Stimulated activated CD8-positive, alpha-beta memory T cell treated with anti-CD3 and anti-CD28 coated beads, Interleukin-7, amount 100 ng/mL, for 1 hour (primary cell): Measurements from ENCODE around the gene GADD45A.

Experiments
- DNase-seq, 2 donors: peaks; one replicate each; pipeline ENCODE4 v3.0.0-alpha.2; 2020; ENCODE audit warnings: low read depth in 2 of 2

The GADD45A gene

DNA sequence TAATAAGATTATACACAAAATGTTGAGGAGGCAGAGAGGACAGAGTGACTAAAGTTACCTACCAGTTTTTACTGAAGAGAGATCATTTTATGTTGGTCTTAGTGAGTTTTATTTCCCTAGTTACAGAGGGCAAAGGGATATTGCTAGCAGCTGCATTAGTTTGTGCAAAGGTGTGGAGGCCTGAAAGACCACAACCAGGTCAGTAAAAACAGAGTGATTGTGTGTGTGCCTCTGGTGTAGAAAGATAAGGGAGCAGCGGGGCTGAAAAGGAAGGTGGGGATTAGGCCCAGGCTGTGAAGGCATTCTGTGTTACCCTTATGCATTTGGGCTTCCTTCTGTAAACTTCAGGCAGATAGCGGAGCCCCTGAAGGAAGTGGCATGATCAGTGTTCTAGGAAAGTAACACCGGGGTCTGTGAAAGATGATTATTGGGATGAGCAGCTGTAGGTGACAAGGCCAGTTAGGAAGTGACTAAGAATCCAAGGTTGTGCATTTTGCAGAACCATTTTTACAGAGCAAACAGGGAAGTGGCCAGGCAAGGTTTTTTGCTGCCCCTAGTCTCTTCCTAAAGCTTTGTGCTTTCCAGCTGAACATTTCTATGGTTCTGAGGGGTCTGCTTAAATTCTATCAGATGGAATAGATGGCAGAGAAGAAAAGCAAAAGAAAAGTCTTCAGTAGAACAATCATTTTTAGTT, 3.7 kb downstream of the GADD45A start:
- DNase-seq, result no peak

GRCh38 chr1:67689267-67690017, 4.4 kb downstream of the GADD45A start:
- DNase-seq, result no peak

DNA sequence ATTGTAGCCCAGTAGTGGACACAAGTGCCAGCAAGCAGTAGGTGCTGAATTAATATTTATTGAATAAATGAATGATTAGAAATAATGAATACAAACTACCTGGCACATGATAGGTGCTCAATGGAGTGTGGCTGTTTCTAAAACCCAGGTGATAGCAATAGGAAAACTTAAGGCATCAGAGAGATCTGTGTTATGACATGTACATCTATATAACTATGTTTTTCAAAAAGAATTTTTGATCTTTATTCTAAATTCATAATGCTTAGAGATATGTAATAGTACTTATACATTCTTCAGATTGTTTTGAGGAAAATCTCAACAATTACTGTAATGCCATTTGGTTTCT, 5.0 kb downstream of the GADD45A start:
- no peak for DNase-seq

DNA sequence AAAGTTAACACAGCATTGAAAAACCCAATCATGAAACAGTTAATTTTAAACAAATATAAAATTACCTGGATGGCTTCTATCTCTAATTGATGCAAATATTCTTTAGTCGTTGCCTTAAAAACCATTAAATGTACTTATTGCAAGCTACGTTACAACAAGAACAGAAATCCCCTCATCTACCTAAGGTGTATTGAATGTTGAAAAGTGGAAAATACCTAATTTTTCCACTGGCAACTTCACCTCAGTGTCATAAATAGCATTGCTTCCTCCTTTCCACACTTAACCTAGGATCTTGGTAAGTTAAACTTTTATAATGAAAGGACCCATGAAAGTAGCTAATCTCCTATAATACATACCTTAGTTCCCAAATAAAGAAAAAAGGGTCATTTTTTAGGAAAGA, 5.4 kb downstream of the GADD45A start:
- DNase-seq, result no peak

- DNase-seq, result no peak
These were observed 6.7 kb downstream of the GADD45A start for GRCh38 chr1:67691712-67692111.

DNA sequence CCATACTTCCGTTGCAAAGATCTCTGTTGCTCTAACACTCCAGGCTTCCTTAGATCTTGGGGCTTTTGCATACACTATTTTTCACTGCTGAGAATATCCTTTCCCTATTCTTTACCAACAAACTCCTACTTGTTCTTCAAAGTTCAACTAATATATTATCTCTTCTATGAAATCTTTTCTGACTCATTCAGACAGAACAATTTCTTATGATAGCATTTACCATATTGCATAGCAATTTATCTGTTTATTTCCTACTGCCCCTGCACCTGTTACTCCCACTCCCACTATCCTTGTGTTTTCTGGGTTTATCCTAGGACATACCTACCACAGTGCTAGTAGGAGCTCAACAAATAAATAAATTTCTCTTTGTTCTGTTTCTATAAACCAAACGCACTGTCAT, 11.0 kb downstream of the GADD45A start:
- no peak for DNase-seq

DNA sequence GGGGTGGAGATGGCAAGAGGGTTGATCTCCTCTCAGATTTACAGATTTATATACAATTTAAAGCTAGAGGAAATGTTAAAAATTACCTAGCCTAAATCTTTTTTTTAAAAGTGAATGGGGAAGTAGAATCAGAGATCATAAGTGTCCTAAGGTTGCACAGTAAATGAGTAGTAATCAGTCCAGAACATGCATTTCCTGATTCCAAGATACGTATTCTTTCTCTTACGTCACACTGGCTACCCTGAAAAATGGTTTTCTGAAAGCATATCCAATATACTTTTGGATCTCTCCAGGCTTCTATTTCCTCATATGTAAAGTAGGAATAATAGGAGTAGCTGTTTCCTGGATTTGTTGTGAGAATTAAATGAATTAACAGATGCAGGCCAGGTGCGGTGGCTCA, 11.7 kb downstream of the GADD45A start:
- DNase-seq, result no peak

DNA sequence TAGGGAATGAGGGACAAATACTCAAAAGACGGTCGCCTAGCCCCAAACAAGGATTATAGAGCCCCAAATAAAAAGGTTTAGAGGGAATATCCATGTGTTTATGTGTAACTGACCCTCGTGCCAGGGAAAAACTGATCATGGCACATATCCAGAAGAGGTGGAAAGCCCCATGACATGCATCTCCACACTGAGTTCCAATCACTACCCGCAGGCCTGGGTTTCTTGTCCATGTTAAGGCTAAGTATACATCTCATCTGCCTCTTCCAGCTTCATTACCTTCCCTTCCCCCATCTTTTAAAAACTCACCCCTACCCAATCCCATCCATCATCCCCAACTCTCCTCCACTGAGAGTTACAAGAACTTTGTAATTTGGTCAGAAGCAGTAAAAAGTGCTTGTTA, 15.2 kb downstream of the GADD45A start:
- DNase-seq, result no peak

- DNase-seq, result no peak
These were observed 15.8 kb downstream of the GADD45A start for GRCh38 chr1:67700692-67701410.

GRCh38 chr1:67701876-67702275, 16.9 kb downstream of the GADD45A start:
- DNase-seq, result no peak

DNA sequence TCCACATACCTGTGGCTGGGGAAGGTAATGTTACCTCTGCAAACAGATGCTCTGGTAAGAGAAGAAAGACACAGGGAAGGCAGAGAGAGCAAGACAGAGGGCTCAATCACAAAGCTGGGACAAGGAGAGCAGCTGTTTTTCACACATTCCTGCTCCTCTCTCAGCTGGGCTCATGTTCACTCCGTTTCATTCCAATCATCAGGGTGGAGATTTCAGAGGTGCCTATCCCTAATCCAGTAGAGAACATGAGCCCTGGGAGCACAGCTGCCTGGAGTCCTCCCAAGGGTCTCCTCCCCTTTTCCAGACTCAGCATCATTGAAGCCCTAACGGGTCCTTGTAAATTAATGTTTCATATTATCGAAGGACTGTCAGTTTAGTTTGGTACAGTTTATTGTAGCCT, 19.4 kb downstream of the GADD45A start:
- DNase-seq, result no peak

DNA sequence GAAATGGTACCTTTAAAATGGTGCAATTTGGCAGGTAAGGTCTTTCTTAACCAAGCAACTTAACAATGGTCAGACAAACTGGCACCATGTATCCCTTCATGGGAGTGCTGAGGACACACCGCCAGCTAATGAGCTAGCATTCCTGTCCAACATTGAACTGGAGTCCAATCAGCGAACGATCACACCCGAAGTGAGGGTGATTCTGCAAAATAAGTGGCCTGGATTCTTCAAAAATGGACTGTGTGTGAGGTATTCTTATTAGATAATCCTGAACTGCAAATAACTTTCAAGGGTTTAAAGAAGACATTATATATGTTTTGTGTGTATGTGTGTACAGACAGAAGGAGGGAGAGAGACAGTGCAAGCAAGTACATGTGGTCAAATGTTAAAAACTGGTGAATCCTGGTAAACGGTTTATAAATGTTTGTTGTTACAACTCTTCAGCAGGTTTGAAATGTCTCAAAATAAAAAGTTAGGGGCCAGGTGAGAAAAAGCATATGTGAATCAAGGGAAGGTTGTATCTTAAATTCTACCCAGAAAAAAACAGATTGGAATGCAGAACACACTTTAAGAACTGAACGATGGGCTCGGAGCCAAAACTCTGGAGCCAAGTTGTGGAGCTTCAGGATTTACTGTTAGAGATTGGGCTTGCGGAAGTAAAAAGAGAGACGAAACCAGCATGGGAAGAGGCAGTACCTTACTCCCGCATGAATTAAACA, 20.9 kb downstream of the GADD45A start:
- DNase-seq, result no peak

DNA sequence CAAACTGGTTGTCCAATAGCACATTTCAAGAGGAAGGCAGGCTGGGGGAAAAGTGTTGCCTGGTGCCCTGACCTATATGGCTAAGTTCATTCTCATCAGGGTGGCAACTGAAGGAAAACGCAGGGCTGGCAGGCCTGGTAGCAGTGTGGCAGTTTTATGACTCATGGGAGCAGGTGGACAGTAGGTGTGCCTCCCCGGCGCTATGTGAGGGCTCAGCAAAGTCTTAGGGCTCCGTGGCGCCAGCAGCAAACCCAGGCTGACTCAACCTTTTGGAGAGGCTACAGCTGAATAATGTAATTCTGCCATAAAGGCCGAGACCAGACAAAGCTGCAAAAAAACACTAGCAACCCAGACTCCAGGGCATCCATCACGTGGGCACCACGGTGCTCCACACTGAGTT, 23.6 kb downstream of the GADD45A start:
- no peak for DNase-seq

DNA sequence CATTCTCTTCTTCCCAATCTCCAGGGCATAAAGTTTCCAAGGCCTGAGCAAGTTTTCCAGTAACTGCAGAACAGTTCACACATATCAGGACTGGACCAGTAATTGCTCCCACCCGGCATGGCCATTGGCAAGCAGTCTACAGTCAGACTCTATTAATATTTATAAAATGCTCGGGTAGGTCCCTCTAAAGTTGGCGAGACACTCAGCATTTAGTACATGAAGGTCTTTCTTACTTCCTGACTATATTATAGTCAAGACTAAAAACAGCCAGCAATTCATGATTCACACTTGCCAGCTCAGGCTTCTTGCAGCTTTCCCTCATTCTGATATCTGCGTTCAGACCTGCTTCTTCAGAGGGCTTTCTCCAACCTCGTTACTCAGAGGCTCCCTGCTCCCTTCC, 25.4 kb downstream of the GADD45A start:
- no peak for DNase-seq

DNA sequence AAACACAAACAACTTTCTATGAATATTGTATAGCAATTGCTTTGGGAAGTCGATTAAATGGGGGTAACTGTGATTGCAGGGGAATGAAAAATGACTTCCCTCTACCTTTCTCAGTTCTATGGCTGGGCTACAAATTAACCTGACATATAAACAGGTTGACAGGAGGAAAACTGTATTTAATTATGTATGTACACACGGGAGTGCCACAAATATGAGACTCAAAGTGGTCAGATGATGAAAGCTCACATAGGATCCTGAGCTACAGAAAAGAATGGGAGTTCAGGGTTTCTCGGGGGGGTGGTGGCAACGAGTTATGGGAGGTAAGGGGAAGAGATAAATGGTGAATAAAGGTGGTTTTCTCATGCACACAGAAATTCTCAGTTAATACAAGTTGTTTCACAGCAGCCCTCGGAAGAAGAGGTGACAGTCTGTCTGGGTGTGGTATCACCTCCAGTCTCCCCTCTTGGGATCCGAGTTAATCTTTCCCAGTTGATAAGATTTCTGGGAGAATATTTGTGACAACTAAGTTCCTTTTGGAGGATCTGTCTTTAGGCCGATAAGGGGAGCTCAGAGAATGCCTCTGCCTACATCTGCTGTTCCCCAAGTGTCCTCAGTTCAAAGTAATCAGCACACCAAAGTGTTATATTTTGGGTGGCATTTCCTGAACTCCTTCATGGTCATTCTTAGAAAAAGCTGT, 26.3 kb downstream of the GADD45A start:
- no peak for DNase-seq

GRCh38 chr1:67711855-67712212, 26.8 kb downstream of the GADD45A start:
- DNase-seq, result no peak

GRCh38 chr1:67713057-67713846, 28.3 kb downstream of the GADD45A start:
- no peak for DNase-seq

GRCh38 chr1:67715819-67716218, 30.8 kb downstream of the GADD45A start:
- no peak for DNase-seq

- no peak for DNase-seq
These were observed 31.8 kb downstream of the GADD45A start for GRCh38 chr1:67716800-67717199.

DNA sequence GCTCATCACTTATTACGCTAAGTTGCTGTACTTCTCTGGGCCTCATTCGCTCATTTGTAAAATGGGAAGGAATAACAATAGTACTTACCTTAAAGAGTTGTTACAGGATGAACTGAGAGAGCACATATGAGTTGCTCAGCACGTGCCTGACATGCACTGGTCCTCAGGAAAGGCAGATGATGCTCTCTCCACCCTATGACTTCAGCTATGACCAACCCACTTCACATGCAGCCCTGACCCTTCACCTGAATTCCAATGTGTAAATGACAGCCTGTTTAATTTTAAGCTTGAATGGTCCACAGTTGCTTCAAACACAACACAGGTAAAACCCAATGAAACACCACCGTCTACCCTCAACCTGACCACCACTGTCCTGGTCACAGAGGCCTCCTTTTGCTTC, 32.9 kb downstream of the GADD45A start:
- no peak for DNase-seq
